HepG2 (cell line): Measurements from ENCODE around the gene PRKAG1.

Experiments used
- HNRNPUL1 ChIP-seq: fragments of 200-400 bp; formaldehyde crosslinking; IDR thresholded peaks from 2 replicates; pipeline ENCODE4 v1.6.1; 2017; ENCODE audit warnings: low read depth, mild to moderate bottlenecking, low read length, moderate library complexity
- JUND ChIP-seq: sonication (generic); formaldehyde crosslinking; IDR thresholded peaks from 2 replicates; pipeline ENCODE4 v1.8.0; 2022; ENCODE audit warnings: mild to moderate bottlenecking, missing genetic modification reagents
- KLF13 ChIP-seq: sonication (generic); formaldehyde crosslinking; IDR thresholded peaks from 2 replicates; pipeline ENCODE4 v1.4.0; 2020; ENCODE audit warnings: mild to moderate bottlenecking, missing genetic modification reagents
- MBNL3 ChIP-seq: fragments of 250-450 bp; sonication (Bioruptor Pico); conservative IDR thresholded peaks from 2 replicates; pipeline ENCODE4 v1.8.0; 2022; ENCODE audit warnings: mild to moderate bottlenecking, inconsistent platforms
- NR2F2 ChIP-seq: IDR thresholded peaks from 2 replicates; pipeline ENCODE4 v1.6.1; 2012; ENCODE audit warnings: low read depth, inconsistent platforms, borderline replicate concordance
- RFX5 ChIP-seq: IDR thresholded peaks from 2 replicates; pipeline ENCODE4 v1.6.1; 2011; ENCODE audit warnings: low read depth, low read length, improper control_type of control experiment
- ZNF644 ChIP-seq: IDR thresholded peaks from 2 replicates; pipeline ENCODE4 v1.6.1; 2016; ENCODE audit warnings: low read depth
- TF ChIP-seq, protein P1 (sequence below): sonication (generic); formaldehyde crosslinking; IDR thresholded peaks from 2 replicates; pipeline ENCODE4 v1.5.0; 2020; ENCODE audit warnings: mild to moderate bottlenecking, missing genetic modification reagents, moderate library complexity
- TF ChIP-seq, protein P2 (sequence below): conservative IDR thresholded peaks from 2 replicates; pipeline ENCODE4 v1.6.1; 2018; ENCODE audit warnings: missing genetic modification reagents
- TF ChIP-seq, protein P3 (sequence below): sonication (generic); formaldehyde crosslinking; IDR thresholded peaks from 2 replicates; pipeline ENCODE4 v1.8.0; 2022; ENCODE audit warnings: mild to moderate bottlenecking, missing genetic modification reagents; ENCODE audit not compliant: insufficient replicate concordance

- TF ChIP-seq KLF13 (no peak), ZNF644 (no peak), HNRNPUL1 (no peak), RFX5 (no peak), MBNL3 (CRISPR knock-in tag) (no peak), JUND (CRISPR knock-in tag) (no peak), NR2F2 (no peak)
- TF ChIP-seq, protein P1, sequence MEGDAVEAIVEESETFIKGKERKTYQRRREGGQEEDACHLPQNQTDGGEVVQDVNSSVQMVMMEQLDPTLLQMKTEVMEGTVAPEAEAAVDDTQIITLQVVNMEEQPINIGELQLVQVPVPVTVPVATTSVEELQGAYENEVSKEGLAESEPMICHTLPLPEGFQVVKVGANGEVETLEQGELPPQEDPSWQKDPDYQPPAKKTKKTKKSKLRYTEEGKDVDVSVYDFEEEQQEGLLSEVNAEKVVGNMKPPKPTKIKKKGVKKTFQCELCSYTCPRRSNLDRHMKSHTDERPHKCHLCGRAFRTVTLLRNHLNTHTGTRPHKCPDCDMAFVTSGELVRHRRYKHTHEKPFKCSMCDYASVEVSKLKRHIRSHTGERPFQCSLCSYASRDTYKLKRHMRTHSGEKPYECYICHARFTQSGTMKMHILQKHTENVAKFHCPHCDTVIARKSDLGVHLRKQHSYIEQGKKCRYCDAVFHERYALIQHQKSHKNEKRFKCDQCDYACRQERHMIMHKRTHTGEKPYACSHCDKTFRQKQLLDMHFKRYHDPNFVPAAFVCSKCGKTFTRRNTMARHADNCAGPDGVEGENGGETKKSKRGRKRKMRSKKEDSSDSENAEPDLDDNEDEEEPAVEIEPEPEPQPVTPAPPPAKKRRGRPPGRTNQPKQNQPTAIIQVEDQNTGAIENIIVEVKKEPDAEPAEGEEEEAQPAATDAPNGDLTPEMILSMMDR (CRISPR knock-in tag): no peak
- TF ChIP-seq, protein P2, sequence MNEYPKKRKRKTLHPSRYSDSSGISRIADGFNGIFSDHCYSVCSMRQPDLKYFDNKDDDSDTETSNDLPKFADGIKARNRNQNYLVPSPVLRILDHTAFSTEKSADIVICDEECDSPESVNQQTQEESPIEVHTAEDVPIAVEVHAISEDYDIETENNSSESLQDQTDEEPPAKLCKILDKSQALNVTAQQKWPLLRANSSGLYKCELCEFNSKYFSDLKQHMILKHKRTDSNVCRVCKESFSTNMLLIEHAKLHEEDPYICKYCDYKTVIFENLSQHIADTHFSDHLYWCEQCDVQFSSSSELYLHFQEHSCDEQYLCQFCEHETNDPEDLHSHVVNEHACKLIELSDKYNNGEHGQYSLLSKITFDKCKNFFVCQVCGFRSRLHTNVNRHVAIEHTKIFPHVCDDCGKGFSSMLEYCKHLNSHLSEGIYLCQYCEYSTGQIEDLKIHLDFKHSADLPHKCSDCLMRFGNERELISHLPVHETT (CRISPR knock-in tag): no peak
- TF ChIP-seq, protein P3, sequence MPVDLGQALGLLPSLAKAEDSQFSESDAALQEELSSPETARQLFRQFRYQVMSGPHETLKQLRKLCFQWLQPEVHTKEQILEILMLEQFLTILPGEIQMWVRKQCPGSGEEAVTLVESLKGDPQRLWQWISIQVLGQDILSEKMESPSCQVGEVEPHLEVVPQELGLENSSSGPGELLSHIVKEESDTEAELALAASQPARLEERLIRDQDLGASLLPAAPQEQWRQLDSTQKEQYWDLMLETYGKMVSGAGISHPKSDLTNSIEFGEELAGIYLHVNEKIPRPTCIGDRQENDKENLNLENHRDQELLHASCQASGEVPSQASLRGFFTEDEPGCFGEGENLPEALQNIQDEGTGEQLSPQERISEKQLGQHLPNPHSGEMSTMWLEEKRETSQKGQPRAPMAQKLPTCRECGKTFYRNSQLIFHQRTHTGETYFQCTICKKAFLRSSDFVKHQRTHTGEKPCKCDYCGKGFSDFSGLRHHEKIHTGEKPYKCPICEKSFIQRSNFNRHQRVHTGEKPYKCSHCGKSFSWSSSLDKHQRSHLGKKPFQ (CRISPR knock-in tag): no peak
Measured at GRCh38 chr12:49052451-49053208, 34.1 kb upstream of the PRKAG1 start.
